Prostate gland (tissue), 2 donors: ENCODE measurements around the gene CAPN15. TPM values are rescaled to one million over a fixed set of nuclear protein-coding genes. Genes with fewer than 3 reads are reported as not detected.

Experiments
- DNase-seq: peaks from one replicate; pipeline ENCODE4 v3.0.0-alpha.2; 2019; ENCODE audit warnings: low spot score
- H3K27ac ChIP-seq, 2 donors: fragments of 200-600 bp; sonication (generic); 2 replicates each; pipeline ENCODE4 v1.5.1; 2017 to 2019
- H3K27me3 ChIP-seq: fragments of 200-600 bp; sonication (generic); replicated peaks from 2 replicates; pipeline ENCODE4 v1.5.1; 2019; ENCODE audit not compliant: insufficient read depth
- H3K36me3 ChIP-seq, 2 donors: fragments of 200-600 bp; sonication (generic); 1 replicate in 1 of 2; 2 replicates in 1 of 2; pipeline versions ENCODE4 v1.5.1 to v1.8.1; 2017 to 2019
- H3K4me1 ChIP-seq: fragments of 200-600 bp; sonication (generic); replicated peaks from 2 replicates; pipeline ENCODE4 v1.5.1; 2019
- H3K4me3 ChIP-seq, 2 donors: fragments of 200-600 bp; sonication (generic); 2 replicates each; pipeline ENCODE4 v1.5.1; 2017 to 2019
- H3K9me3 ChIP-seq: fragments of 200-600 bp; sonication (generic); 2 replicates; pipeline ENCODE4 v1.5.1; 2017
- CTCF ChIP-seq, 4 experiments: fragments of 200-600 bp in 2 of 4; fragments of 450-650 bp in 2 of 4; sonication (generic) in 2 of 4; IDR thresholded peaks; 1 replicate in 3 of 4; 2 replicates in 1 of 4; pipeline ENCODE4 v1.5.1; 2016 to 2019; ENCODE audit warnings: antibody characterized with exemption in 4 of 4, mild to moderate bottlenecking in 2 of 4, moderate library complexity in 2 of 4
- POLR2A ChIP-seq: fragments of 450-650 bp; IDR thresholded peaks from one replicate; pipeline ENCODE4 v1.6.1; 2016; ENCODE audit warnings: antibody characterized with exemption, mild to moderate bottlenecking
- POLR2AphosphoS5 ChIP-seq: sonication (generic); formaldehyde crosslinking; IDR thresholded peaks from one replicate; pipeline ENCODE4 v1.6.1; 2017; ENCODE audit warnings: antibody characterized with exemption
- WGBS: methylation state at CpG from one replicate; pipeline ENCODE4 v1.1.5; 2018; 5-methylcytosine and 5-hydroxymethylcytosine counted together
- intact Hi-C: fragments of 100-400 bp; cut with DNase I; formaldehyde crosslinking; loops from one replicate; pipeline ENCODE4 v1.14.2; 2022
- total RNA-seq, 2 donors: library from RNA; depleted of rRNA; stranded (reverse); fragments of >200 nt; gene quantifications; one replicate each; pipeline ENCODE4 v1.1.0, GENCODE V29; 2016

Gene CAPN15
- total RNA-seq, 2 donors from 2014 or later = 59.7 to 80.7 TPM

DNA sequence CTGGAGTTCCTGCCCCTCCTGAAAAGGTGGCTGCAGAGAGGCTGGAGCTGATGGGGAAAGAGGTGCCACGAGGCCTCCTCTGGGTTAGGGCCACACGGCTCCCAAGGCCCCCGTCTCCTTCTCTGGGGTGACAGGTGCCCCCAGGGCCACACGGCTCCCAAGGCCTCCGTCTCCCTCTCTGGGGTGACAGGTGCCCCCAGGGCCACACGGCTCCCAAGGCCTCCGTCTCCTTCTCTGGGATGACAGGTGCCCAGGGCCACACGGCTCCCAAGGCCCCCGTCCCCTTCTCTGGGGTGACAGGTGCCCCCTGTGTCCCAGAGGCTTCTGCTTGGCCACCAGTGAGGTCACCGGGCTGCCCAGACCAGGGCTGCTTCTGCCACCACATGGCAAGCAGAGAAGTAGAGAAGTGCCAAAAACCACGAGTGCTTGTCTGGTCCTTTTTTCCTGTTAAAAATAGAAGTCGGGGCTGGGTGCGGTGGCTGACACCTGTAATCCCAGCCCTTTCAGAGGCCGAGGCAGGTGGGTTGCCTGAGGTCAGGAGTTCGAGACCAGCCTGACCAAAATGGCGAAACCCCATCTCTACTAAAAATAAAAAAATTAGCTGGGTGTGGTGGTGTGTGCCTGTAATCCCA lies 4.1 kb downstream of the CAPN15 start:
- no peak overlapping the region for H3K4me3 ChIP-seq
- no peaks in the 10 kb centered on the region for H3K27me3 ChIP-seq
- TF ChIP-seq CTCF (IDR thresholded peaks at IDR 0.05) (no peak), POLR2AphosphoS5 (no peak), POLR2A (no peak)
- 93% methylated on average over 15 of the region's 16 CpGs for WGBS
- intact Hi-C loops = no loop called here
- no peak overlapping the region for H3K27ac ChIP-seq
- no peak for DNase-seq
- H3K9me3 ChIP-seq = no peaks in the 10 kb centered on the region
- peaks cover 12% of the 10 kb centered on the region for H3K4me1 ChIP-seq
- H3K36me3 ChIP-seq = no peaks in the 10 kb centered on the region

DNA sequence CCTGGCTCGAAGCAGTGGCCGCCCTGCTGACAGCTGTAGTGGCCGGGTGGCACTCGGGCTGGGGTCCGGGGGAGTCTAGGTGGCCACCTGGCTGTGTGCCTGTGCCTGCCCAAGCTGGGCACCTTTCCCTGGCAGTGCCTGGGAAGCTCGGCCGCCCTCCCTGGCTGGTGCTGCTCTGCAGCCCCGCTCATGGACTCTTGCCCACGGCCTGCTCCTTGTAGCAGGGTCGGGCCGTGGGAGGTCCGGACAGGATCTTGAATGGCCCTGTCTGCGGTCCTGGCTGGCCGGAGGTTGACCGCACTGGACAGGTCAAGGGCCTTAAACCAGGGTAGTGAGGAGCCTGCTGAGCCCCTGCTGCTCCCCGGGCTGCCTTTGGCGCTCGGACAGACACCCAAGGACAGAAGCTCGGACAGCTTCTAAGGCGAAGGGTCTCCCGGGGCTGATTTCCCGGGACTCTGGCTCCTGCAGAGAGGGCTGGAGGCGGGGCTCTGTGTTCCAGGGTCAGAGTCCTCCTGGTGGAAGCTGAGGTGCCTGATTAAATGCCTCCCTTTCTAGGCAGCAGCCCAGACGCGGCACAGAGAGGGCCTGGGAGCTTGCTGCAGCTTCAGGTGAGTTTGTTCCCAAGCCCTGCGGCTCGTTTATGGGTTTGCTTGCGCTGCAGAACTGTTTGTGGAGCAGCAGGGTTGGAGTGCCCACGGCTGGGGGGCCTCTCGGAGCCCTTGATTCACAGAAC lies 6.0 kb downstream of the CAPN15 start:
- no peaks in the 10 kb centered on the region for H3K36me3 ChIP-seq
- peaks cover 12% of the 10 kb centered on the region for H3K4me1 ChIP-seq
- H3K27me3 ChIP-seq = no peaks in the 10 kb centered on the region
- no peak for DNase-seq
- no peak overlapping the region for H3K4me3 ChIP-seq
- no peaks in the 10 kb centered on the region for H3K9me3 ChIP-seq
- intact Hi-C loops = no loop called here
- H3K27ac ChIP-seq = no peak overlapping the region
- WGBS = 77% methylated on average over 30 of the region's 30 CpGs
- no peak for TF ChIP-seq POLR2AphosphoS5
- TF ChIP-seq CTCF (IDR thresholded peaks at IDR 0.05) = no peak

- Histone ChIP-seq H3K27ac (no peak overlapping the region), H3K36me3 (no peaks in the 10 kb centered on the region), H3K9me3 (no peaks in the 10 kb centered on the region), H3K4me1 (peaks cover 8% of the 10 kb centered on the region), H3K27me3 (no peaks in the 10 kb centered on the region), H3K4me3 (no peak overlapping the region)
- 66% methylated on average over 19 of the region's 21 CpGs for WGBS
- intact Hi-C loops = no loop called here
- DNase-seq = no peak
- TF ChIP-seq CTCF (IDR thresholded peaks at IDR 0.05) = no peak
- TF ChIP-seq POLR2AphosphoS5 = no peak
- no peak for TF ChIP-seq POLR2A
Measured at GRCh38 chr16:534135-534534, 6.6 kb downstream of the CAPN15 start.

DNA sequence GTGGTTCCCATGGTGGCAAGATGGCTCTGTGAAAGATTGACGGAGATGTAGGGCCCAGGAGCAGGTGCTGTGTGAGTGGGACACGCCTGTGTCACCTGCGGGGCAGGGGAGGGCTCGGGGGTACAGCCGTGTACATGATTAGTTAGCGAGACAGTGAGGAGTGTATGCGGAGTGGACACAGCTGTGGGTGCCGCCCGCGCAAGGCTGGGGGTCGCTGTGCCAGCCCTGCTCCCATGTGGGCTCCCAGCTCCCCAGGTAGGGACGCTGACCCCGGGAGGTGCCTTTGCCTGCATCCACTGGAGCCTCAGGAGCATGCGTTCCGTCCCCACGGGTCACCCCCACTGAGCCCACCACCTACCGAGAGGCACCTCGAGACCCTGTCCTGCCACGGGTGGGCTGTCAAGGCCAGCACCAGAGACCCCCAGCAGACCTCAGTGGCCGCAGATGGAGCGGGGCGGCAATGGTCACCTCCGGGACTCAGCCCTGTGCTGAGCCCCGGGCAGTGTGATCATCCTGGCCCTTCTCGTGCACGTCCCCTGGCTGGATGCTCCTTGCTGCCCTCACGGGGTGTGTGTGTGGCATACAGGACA lies 7.4 kb downstream of the CAPN15 start:
- H3K27me3 ChIP-seq = no peaks in the 10 kb centered on the region
- TF ChIP-seq CTCF (IDR thresholded peaks at IDR 0.05) = no peak
- TF ChIP-seq POLR2A = no peak
- no peak for TF ChIP-seq POLR2AphosphoS5
- 94% methylated on average over 27 of the region's 27 CpGs for WGBS
- intact Hi-C loops = no loop called here
- no peak overlapping the region for H3K4me3 ChIP-seq
- peaks cover 5% of the 10 kb centered on the region for H3K4me1 ChIP-seq
- no peaks in the 10 kb centered on the region for H3K9me3 ChIP-seq
- DNase-seq = no peak
- no peaks in the 10 kb centered on the region for H3K36me3 ChIP-seq
- no peak overlapping the region for H3K27ac ChIP-seq
